Measurements from ENCODE around the gene ALDH1A2.

DNA sequence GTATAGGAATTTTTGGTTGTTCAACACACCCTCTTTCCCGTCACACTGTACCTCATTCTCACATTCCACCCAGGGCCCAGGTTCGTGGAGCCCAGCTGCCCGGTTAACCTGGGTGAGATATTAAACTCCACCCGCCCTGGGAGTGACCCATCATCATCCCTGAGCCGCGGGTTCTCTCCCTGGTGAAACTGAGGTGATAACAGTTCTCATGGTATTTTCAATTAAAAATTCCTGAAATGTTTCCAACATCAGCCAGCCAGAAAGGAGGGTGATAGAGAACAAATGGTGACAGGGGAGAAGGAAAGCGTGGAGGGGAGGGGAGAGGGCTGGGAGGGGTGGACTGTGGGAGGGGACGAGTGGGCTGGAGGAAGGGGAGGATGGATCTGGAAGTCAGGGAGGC lies 148.8 kb downstream of the ALDH1A2 start:
- TF ChIP-seq, protein P1, sequence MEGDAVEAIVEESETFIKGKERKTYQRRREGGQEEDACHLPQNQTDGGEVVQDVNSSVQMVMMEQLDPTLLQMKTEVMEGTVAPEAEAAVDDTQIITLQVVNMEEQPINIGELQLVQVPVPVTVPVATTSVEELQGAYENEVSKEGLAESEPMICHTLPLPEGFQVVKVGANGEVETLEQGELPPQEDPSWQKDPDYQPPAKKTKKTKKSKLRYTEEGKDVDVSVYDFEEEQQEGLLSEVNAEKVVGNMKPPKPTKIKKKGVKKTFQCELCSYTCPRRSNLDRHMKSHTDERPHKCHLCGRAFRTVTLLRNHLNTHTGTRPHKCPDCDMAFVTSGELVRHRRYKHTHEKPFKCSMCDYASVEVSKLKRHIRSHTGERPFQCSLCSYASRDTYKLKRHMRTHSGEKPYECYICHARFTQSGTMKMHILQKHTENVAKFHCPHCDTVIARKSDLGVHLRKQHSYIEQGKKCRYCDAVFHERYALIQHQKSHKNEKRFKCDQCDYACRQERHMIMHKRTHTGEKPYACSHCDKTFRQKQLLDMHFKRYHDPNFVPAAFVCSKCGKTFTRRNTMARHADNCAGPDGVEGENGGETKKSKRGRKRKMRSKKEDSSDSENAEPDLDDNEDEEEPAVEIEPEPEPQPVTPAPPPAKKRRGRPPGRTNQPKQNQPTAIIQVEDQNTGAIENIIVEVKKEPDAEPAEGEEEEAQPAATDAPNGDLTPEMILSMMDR (IDR thresholded peaks at IDR 0.05; ENCODE audit: low read depth, low read length, poor library complexity, severe bottlenecking), result no peak
- TF ChIP-seq EZH2phosphoT487 (IDR thresholded peaks at IDR 0.05; ENCODE audit: borderline replicate concordance, low read length), result no peak
